PC-9 (cell line): ENCODE results near the gene ERN1.

ENCODE experiments used
- CTCF ChIP-seq: fragments of 200-600 bp; sonication (generic); conservative IDR thresholded peaks from 2 replicates; pipeline ENCODE4 v1.6.1; 2017; ENCODE audit warnings: mixed run types, antibody characterized with exemption, mild to moderate bottlenecking, moderate library complexity
- EZH2 ChIP-seq: fragments of 200-600 bp; sonication (generic); IDR thresholded peaks from 2 replicates; pipeline ENCODE4 v1.8.0; 2017; ENCODE audit warnings: antibody characterized with exemption, low read depth

GRCh38 chr17:64057701-64058263, 72.2 kb downstream of the ERN1 start:
- TF ChIP-seq CTCF, result no peak
- no peak for TF ChIP-seq EZH2
